ENCODE results near the gene KCNJ14.

DNA sequence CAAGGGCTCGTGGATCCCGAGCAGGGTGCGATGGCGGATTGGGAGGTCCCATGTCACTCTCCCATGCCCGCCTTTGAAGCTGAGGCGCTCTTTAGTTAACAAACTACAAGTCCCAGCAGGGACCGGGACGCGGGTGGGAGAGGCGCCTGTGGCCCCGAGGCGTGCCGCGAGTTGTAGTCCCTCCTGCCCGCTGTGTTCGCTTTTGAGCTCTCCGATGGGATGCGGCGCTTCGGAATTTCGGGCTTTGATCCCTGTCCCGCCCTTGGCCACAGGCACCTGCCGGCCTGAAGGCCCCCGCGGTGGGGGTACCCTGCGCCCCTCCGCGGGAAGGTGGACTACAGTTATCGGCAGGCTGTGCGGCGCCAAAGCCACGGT is 24.8 kb downstream of the KCNJ14 start:
- TF ChIP-seq EZH2 (IDR thresholded peaks at IDR 0.05; ENCODE audit: insufficient read depth, poor library complexity, severe bottlenecking) (no peak), EZH2phosphoT487 (IDR thresholded peaks at IDR 0.05; ENCODE audit: insufficient read depth, low read depth) (no peak)
